Ishikawa (cell line): ENCODE data around the gene TAF4.

Experiments
- CEBPB ChIP-seq: IDR thresholded peaks from 2 replicates; pipeline ENCODE4 v1.6.1; 2012
- CREB1 ChIP-seq: IDR thresholded peaks from 2 replicates; pipeline ENCODE4 v1.6.1; 2012; ENCODE audit warnings: low read depth
- EGR1 ChIP-seq: IDR thresholded peaks from 2 replicates; pipeline ENCODE4 v1.6.1; 2012
- EP300 ChIP-seq: IDR thresholded peaks from 2 replicates; pipeline ENCODE4 v1.6.1; 2012; ENCODE audit warnings: borderline replicate concordance
- FOXM1 ChIP-seq: IDR thresholded peaks from 2 replicates; pipeline ENCODE4 v1.6.1; 2012; ENCODE audit warnings: low read depth, borderline replicate concordance
- MAX ChIP-seq: IDR thresholded peaks from 2 replicates; pipeline ENCODE4 v1.6.1; 2012
- NFIC ChIP-seq: IDR thresholded peaks from 2 replicates; pipeline ENCODE4 v1.6.1; 2012
- RAD21 ChIP-seq: IDR thresholded peaks from 2 replicates; pipeline ENCODE4 v1.6.1; 2012; ENCODE audit warnings: low read depth
- TAF1 ChIP-seq: IDR thresholded peaks from 2 replicates; pipeline ENCODE4 v1.6.1; 2012; ENCODE audit warnings: low read depth, mild to moderate bottlenecking
- TCF12 ChIP-seq: IDR thresholded peaks from 2 replicates; pipeline ENCODE4 v1.6.1; 2012; ENCODE audit warnings: low read depth
- TEAD4 ChIP-seq: IDR thresholded peaks from 2 replicates; pipeline ENCODE4 v1.6.1; 2012
- USF1 ChIP-seq: IDR thresholded peaks from 2 replicates; pipeline ENCODE4 v1.6.1; 2012
- YY1 ChIP-seq: IDR thresholded peaks from 2 replicates; pipeline ENCODE4 v1.6.1; 2012; ENCODE audit warnings: low read depth
- ZBTB7A ChIP-seq: IDR thresholded peaks from 2 replicates; pipeline ENCODE4 v1.6.1; 2012; ENCODE audit warnings: low read depth
- TF ChIP-seq, protein P1 (sequence below): IDR thresholded peaks from 2 replicates; pipeline ENCODE4 v1.6.1; 2012; ENCODE audit warnings: low read depth, mild to moderate bottlenecking

TAF4 gene

DNA sequence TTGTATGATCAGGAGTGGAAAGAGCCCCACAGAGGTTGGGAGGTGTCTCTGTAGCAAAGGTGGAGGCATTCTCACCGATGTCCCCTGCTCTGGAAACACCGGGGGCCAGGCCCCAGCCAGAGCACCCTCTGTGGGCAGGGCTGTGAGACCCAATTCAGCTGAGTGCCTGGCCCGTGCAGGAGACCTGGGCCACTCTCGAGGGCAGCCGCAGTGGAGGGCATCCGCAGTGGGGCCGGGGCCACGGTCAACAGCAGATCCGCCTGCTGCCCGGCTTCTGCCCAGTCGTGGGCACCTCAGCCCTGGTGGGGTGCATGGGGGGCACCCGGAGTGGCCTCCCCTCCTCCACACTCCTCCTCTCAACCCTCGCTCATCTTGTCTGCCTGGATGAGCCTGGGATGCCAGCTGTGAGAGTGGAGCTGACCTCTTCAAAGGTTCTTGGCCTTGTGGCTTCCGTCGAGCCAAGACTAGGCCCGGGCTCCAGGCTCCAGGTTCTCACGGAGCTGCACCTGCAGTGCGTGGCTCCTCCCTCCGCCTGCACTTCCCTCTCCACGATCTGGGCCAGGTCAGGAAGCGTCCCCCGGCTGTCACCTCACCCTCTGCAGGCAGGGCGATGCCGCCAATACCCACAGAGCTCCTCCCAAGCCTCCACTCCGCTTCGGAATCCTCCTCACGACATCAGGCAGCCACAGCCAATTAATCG, 134.8 kb downstream of the TAF4 start:
- TF ChIP-seq ZBTB7A (no peak), MAX (no peak), NFIC (no peak), TEAD4 (no peak), FOXM1 (no peak), EP300 (no peak), USF1 (no peak), CREB1 (no peak), YY1 (no peak), RAD21 (no peak), TCF12 (no peak), EGR1 (no peak), TAF1 (no peak), CEBPB (no peak)
- TF ChIP-seq, protein P1, sequence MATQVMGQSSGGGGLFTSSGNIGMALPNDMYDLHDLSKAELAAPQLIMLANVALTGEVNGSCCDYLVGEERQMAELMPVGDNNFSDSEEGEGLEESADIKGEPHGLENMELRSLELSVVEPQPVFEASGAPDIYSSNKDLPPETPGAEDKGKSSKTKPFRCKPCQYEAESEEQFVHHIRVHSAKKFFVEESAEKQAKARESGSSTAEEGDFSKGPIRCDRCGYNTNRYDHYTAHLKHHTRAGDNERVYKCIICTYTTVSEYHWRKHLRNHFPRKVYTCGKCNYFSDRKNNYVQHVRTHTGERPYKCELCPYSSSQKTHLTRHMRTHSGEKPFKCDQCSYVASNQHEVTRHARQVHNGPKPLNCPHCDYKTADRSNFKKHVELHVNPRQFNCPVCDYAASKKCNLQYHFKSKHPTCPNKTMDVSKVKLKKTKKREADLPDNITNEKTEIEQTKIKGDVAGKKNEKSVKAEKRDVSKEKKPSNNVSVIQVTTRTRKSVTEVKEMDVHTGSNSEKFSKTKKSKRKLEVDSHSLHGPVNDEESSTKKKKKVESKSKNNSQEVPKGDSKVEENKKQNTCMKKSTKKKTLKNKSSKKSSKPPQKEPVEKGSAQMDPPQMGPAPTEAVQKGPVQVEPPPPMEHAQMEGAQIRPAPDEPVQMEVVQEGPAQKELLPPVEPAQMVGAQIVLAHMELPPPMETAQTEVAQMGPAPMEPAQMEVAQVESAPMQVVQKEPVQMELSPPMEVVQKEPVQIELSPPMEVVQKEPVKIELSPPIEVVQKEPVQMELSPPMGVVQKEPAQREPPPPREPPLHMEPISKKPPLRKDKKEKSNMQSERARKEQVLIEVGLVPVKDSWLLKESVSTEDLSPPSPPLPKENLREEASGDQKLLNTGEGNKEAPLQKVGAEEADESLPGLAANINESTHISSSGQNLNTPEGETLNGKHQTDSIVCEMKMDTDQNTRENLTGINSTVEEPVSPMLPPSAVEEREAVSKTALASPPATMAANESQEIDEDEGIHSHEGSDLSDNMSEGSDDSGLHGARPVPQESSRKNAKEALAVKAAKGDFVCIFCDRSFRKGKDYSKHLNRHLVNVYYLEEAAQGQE, result no peak

- TF ChIP-seq CEBPB (no peak), EGR1 (no peak), TEAD4 (no peak), FOXM1 (no peak), MAX (no peak), USF1 (peak; percentile 67), CREB1 (no peak)
Observed at GRCh38 chr20:61929971-61930666, 135.6 kb downstream of the TAF4 start.

DNA sequence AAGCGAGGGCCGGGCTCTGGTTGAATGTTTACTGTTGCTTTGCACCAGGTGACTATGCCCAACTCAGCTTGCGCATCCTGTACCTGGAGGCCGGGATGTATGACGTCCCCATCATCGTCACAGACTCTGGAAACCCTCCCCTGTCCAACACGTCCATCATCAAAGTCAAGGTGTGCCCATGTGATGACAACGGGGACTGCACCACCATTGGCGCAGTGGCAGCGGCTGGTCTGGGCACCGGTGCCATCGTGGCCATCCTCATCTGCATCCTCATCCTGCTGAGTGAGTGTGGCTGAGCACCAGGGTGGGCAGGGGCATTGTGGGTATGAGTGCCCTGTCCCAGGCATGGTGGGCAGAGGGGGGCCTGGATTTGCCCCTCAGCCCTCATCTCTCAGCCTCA, 136.1 kb downstream of the TAF4 start:
- TF ChIP-seq ZBTB7A (no peak), RAD21 (no peak)

DNA sequence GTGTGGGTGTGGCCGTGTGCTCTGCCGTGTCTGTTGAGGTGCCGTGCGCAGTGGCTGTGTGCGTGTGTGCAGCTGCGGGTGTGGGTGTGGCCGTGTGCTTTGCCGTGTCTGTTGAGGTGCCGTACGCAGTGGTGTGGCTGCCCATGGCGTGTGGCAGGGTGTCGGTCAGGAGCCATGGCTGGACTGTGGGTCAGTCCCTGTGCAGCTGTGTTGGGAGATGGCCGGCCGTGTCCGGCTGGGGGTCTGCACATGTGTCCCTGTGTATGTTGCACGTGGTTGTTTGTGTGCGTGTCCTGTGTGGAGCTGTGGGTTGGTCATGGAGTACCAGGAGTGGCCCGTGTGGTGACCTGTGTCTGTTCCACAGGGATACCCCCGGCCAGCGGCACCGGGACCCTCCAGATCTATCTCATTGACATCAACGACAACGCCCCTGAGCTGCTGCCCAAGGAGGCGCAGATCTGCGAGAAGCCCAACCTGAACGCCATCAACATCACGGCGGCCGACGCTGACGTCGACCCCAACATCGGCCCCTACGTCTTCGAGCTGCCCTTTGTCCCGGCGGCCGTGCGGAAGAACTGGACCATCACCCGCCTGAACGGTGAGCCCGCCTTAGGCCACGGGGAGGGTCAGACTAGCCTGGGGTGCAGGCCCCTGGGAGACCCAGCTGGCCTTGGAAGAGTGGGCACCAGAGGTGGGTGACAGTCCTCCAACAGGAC, 137.7 kb downstream of the TAF4 start:
- TF ChIP-seq ZBTB7A, result no peak
- no peak for TF ChIP-seq RAD21
- no peak for TF ChIP-seq TCF12
- no peak for TF ChIP-seq FOXM1
- TF ChIP-seq USF1, result no peak
- TF ChIP-seq EGR1, result no peak
- no peak for TF ChIP-seq EP300

- TF ChIP-seq TEAD4 (no peak), CREB1 (no peak), EGR1 (no peak), TCF12 (no peak), USF1 (no peak), EP300 (no peak), NFIC (no peak), CEBPB (no peak), RAD21 (no peak), YY1 (no peak), ZBTB7A (no peak), TAF1 (no peak), FOXM1 (no peak), MAX (no peak)
- TF ChIP-seq, protein P1, result no peak
Observed at GRCh38 chr20:61927193-61927825, 138.4 kb downstream of the TAF4 start.
